GM18520 (cell line): ENCODE data around the gene FRMD1.
"Not testable (repeated sequence)": the region's sequence is repeated elsewhere in the genome, so short reads cannot be mapped to it uniquely, and the experiment has no call there.

ENCODE experiments used
- ATAC-seq: cut with Tn5 transposase; IDR thresholded peaks from one replicate; pipeline ENCODE4 v1.9.1; 2021; ENCODE audit not compliant: unreplicated experiment

Gene FRMD1

GRCh38 chr6:168080393-168081077, 1.5 kb upstream of the FRMD1 start:
- ATAC-seq, result no peak

DNA sequence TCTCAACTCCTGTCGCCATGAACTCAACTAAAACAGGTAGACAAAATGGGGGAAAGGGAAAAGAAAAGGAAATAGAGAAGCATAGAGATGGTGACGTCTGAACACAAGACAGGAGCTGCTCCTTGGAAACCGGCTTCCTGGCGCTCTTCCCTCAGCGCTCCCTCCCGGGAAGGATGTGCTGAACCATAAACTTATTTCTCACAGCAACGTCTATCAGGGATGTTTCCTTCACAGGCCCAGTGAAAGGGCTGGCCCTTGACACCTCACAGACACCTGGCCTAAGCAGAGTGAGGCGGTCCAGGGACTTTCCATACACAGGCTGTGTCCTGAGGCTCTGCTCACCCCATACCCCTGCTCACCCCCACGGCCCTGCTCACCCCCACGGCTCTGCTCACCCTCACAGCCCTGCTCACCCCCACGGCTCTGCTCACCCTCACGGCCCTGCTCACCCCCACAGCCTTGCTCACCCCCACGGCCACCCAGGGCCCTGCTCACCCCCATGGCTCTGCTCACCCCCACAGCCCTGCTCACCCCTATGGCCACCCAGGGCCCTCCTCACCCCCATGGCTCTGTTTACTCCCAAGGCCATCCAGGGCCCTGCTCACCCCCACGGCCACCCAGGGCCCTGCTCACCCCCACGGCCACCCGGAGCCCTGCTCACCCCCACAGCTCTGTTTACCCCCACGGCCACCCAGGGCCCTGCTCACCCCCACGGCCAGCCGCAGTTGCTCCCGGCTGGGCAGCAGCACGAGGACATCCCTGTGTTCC, 653 bp downstream of the FRMD1 start:
- no peak for ATAC-seq

- not testable (repeated sequence) for ATAC-seq
Measured at GRCh38 chr6:168077401-168077800, 1.6 kb downstream of the FRMD1 start.

GRCh38 chr6:168075787-168076202, 3.2 kb downstream of the FRMD1 start:
- no peak for ATAC-seq

GRCh38 chr6:168075216-168075615, 3.8 kb downstream of the FRMD1 start:
- ATAC-seq, result no peak

DNA sequence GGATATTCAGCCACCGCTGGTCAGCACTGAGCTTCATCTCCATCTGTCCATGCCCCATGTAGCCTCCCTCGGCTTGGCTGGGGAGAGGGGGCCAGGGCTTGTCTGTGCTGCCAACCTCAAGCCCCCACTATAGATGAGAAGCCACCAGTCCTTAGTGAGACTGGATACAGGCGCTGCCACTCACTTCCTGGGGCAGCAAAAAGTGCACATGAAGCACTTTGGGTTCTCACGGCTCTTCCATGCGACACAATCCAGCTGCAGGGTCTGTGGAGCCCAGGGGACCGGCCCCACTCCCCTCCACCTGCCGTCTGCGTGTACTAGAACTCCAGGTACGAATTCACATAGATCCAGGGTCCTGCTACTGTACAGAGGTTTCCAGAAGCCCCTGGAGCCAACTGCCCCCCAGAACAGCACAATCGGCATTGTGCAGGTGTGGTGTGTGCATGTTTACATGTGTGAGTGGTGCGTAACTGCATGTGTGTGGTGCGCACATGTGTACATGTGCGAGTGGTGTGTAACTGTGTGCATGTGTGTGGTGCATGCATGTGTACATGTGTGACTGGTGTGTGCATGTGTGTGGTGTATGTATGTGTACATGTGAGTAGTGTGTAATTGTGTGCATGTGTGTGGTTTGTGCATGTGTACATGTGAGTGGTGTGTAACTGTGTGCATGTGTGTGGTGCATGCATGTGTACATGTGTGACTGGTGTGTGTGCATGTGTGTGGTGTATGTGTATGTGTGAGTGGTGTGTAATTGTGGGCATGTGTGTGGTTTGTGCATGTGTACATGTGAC, 4.9 kb downstream of the FRMD1 start:
- no peak for ATAC-seq

DNA sequence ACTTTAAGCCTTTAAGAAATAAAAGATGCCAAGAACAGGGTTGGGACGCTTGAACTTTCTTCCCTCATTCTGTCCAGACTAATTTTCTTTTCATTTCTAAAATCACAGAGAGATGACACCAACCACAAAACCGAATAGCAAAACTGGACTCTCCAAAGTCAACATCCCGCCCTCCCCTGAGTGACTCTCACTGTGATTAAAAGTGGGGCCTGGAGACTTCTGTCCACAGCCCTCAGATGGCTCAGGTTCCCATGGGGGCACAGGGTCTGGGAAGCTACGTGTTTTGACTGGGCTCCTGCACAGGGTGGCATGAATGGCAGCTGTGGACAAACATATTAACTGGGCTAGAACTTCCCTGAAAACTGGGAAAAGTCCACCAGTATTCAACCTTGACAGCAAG, 6.3 kb downstream of the FRMD1 start:
- ATAC-seq, result no peak

DNA sequence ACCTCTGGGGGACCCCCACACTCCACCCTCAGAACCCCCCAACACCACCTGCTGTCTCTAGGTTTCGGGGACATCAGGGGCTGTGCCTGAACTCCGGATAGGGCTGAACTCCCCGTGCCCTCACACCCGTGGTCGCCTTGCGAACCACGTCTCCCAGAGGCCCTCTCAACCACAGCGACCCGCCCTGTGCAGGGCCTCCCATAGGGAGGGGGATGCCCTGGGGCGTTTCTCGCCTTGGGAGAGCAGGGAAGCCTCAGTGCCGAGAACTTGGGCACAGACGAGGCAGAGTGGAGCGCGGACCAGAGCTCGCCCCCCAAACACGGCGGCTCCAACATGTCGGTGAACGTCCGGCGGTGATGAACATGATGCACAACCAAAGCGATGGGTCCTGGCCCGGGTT, 6.8 kb downstream of the FRMD1 start:
- ATAC-seq, result no peak

- ATAC-seq, result no peak
Measured at GRCh38 chr6:168071620-168072019, 7.4 kb downstream of the FRMD1 start.

DNA sequence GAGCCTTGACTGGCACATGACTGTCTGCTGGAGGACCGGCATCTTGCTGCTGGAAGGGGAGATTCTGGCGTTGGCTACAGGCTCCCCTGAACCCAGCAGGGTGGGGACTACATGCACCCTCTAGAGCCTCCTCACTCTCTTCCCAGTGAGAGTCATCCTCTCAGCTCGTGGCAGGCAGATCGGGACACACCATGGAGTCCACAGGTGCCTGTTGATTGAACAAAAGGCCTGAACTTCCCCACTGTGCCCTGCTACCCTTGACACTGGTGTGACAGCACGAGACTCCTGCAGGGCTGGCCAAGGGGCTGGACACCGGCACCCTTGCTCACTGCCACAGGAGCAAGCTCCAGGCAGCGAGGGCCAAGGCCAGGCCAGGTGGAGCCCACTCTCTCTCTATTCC, 8.2 kb downstream of the FRMD1 start:
- ATAC-seq, result no peak

- ATAC-seq, result no peak
Measured at GRCh38 chr6:168067081-168067759, 11.8 kb downstream of the FRMD1 start.

GRCh38 chr6:168064226-168064807, 14.7 kb downstream of the FRMD1 start:
- ATAC-seq, result no peak

- no peak for ATAC-seq
Measured at GRCh38 chr6:168063431-168063830, 15.6 kb downstream of the FRMD1 start.

DNA sequence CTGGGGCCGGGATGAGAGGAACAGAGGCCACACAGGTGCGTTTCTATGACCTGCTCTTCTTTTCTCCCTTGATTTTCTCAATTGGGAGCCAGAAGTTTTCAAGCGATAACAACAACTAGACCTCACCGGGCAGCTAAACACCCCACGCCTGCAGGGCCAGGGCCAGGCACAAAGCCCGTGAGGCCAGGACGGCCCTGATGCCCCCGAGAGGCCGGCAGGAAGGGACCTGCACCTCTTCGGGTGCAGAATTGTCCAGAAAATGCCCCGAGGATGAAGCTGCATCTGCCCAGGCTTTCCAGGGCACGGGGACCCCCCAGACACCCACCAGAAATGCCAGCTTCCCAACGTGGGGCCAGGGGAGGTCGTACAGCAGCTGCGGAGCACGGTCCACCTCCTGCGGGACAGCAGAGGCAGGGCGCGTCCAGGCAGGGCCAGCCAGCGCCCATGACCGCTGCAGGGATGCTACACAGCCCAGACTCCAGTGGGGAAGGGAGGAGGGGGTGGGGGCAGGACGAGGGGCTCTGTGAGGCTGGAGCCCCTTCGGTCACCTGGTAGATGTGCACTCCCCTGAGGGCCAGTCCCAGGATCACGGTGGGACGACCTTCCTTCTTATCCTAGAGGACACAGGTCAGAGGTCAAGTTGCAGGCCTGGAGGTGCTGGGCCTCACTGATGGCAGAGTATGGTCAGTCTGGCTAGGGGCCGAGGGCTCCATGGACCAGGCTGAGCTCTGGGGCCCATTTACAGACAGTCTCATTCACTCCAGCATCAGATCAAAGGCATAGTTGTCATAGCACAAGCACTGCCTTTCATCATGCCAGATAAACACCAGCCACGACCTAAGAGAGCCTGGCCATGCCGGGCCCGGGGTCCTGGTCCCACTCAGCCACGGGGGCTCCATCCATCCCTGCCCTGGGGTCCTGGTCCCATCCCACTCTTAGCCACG, 16.4 kb downstream of the FRMD1 start:
- ATAC-seq, result no peak

DNA sequence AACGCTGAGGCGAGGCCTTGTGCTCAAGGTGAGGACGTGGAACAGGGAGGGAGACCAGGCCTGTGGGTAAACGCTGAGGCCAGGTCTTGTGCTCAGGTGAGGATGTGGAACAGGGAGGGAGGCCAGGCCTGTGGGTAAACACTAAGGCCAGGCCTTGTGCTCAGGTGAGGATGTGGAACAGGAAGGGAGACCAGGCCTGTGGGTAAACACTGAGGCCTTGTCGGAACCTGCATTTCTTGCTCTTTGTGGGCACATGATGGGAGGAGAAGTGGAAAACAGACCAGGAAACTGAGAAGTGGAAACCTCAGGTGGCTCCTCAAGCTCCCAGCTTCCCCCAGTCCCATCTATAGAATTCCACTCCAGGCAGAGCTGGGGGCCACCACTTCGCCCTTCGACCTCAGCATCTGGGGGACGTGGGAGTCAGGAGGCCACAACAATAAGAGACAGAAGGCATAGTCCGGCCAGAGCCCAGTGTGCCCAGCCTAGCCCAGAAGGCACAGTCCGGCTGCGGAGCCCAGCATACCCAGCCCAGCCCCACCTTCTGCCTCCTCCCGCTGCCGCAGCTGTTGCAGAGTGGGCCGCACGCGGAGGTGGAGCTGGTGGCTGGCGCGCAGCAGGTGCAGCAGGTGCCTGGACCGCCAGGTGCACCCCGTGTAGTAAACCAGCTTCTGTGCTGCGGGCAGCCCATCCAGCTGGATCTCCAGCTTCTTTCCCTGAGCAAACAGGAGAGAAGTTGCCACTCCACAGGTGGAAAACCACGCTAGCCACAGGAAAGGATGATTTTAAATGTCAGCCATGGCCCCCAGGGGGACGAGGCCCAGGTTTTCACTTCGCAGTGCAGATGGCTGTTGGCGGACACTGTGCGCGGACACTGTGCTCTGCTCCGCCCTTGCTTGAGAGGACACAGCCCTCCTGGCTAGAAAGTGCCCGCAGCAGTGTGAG, 17.5 kb downstream of the FRMD1 start:
- no peak for ATAC-seq

DNA sequence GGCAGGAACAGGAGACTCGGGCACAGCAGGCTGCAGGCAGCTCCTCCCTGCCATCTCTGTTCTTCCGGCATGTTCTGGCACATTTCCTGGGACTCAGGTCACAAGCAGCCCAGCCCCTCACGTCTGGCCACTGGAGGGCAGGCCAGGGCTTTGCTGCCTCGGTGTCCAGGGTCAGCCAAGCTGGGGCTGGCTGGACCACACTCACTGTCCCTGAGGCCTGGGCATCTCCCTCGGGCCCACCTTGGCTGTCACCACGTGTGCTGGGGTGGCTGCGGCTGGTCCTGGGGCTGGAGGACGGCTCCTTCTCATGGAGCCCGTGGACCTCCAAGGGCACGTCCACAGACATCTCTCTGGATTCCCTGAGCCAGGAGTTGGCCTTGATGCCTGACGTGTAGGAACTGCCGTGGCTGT, 18.5 kb downstream of the FRMD1 start:
- no peak for ATAC-seq

GRCh38 chr6:168058691-168059551, 20.1 kb downstream of the FRMD1 start:
- ATAC-seq, result no peak

DNA sequence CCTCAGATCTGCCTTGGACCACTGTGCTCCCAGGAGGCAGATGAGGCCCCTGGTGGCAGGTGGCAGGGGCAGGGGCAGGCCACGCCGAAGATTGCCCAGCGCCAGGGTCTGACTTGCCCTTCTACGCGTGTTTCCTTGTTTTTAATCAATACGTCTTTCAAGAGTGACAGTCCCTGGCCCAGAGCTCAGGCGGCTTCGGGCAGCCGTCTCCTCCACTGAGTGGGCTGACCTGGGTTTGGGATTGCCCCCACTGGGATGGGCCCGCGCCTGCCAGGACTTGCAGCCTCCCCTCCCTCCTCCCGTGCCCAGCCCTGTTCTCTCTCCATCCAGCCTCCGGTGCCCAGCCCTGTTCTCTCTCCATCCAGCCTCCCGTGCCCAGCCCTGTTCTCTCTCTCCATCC, 21.2 kb downstream of the FRMD1 start:
- no peak for ATAC-seq
